ENCODE results near the gene MRPL19. TPM values are rescaled to one million over a fixed set of nuclear protein-coding genes. Genes with fewer than 3 reads are reported as not detected.

The MRPL19 gene
- total and polyA plus RNA-seq, 10 of the 15 experiments (the other 5 are each of a cell fraction or from before 2014, with no cell fraction given), result 13.1 to 99.0 (median 56.6) TPM

- TF ChIP-seq EP300 (IDR thresholded peaks at IDR 0.05; ENCODE audit: borderline replicate concordance in 1 of 2, control insufficient read depth in 1 of 2, low read depth in 2 of 2, low read length in 2 of 2), result no peak
- TF ChIP-seq GABPA (IDR thresholded peaks at IDR 0.05; ENCODE audit: low read depth), result no peak; the same call in 1 of the 2 replicates
- peak; percentile 92 for TF ChIP-seq CREB1 (IDR thresholded peaks at IDR 0.05; ENCODE audit: low read depth)
- peak; percentile 52; the same call in 1 of the 2 replicates for TF ChIP-seq ZNF687 (IDR thresholded peaks at IDR 0.05)
- no peak for TF ChIP-seq ATF3 (IDR thresholded peaks at IDR 0.05; ENCODE audit: borderline replicate concordance, extremely low read depth, low read depth, low read length)
- TF ChIP-seq SIN3A (IDR thresholded peaks at IDR 0.05; ENCODE audit: low read depth, low read length), result 0 out of 2 replicates have a peak, but pooled peaks have one; percentile 20
- TF ChIP-seq POLR2AphosphoS2 (IDR thresholded peaks at IDR 0.05; ENCODE audit: low read depth, low read length), result no peak
- TF ChIP-seq ZBTB11 (CRISPR knock-in tag; IDR thresholded peaks at IDR 0.05), result peak; percentile 65; the same call in 1 of the 2 replicates
- peak; percentile 76; the same call in 1 of the 2 replicates for TF ChIP-seq MXI1 (IDR thresholded peaks at IDR 0.05; ENCODE audit: low read depth, low read length)
- no peak for TF ChIP-seq KDM1A (IDR thresholded peaks at IDR 0.05; ENCODE audit: borderline replicate concordance)
- no peak for TF ChIP-seq IRF3 (IDR thresholded peaks at IDR 0.05)
- peak; percentile 99 for TF ChIP-seq YY1 (IDR thresholded peaks at IDR 0.05; ENCODE audit: low read depth, low read length)
- TF ChIP-seq POU2F2 (IDR thresholded peaks at IDR 0.05; ENCODE audit: borderline replicate concordance, low read depth, low read length), result peak; percentile 58; the same call in 2 of the 3 replicates
- 0 out of 2 replicates have a peak, but pooled peaks have one; percentile 8 for TF ChIP-seq HSF1 (IDR thresholded peaks at IDR 0.05; ENCODE audit: low read depth, low read length)
- no peak for TF ChIP-seq NFYB (IDR thresholded peaks at IDR 0.05; ENCODE audit: insufficient read depth, low read depth, low read length)
- TF ChIP-seq STAT1 (conservative IDR thresholded peaks at IDR 0.05), result 0 out of 2 replicates have a peak, but pooled peaks have one; percentile 70
- TF ChIP-seq ZNF384 (IDR thresholded peaks at IDR 0.05; ENCODE audit: borderline replicate concordance, low read depth, low read length), result no peak
These were observed at the start of gene MRPL19 (continued) for GRCh38 chr2:75646583-75647425.
